SIG-M5 treated with dmso at 0.1 percent for 504 hours (cell line): ENCODE data around the gene NEDD8.

Experiments used
- DNase-seq: peaks from one replicate; lab custom pipeline; 2025; ENCODE audit not compliant: unreplicated experiment; lab: John Stamatoyannopoulos, UW

NEDD8 gene

GRCh38 chr14:24232121-24232644, at the start of gene NEDD8:
Gene NEDD8 (minus strand): TSS chr14:24232367. CDS start chr14:24232267, 100 bp downstream.
- peak; percentile 94 for DNase-seq

- DNase-seq: no peak
These were observed 49.5 kb upstream of the NEDD8 start for GRCh38 chr14:24281636-24282035.

GRCh38 chr14:24280797-24281460, 48.8 kb upstream of the NEDD8 start:
- no peak for DNase-seq

GRCh38 chr14:24279301-24280186, 47.4 kb upstream of the NEDD8 start:
- peak; percentile 15 for DNase-seq

- no peak for DNase-seq
These were observed 46.3 kb upstream of the NEDD8 start for GRCh38 chr14:24278424-24278823.

GRCh38 chr14:24277606-24278321, 45.6 kb upstream of the NEDD8 start:
- peak; percentile 85 for DNase-seq

GRCh38 chr14:24277071-24277470, 44.9 kb upstream of the NEDD8 start:
- no peak for DNase-seq

- peak; percentile 84 for DNase-seq
These were observed 42.0 kb upstream of the NEDD8 start for GRCh38 chr14:24274101-24274543.

- no peak for DNase-seq
These were observed 41.3 kb upstream of the NEDD8 start for GRCh38 chr14:24273422-24273998.

GRCh38 chr14:24272467-24272866, 40.3 kb upstream of the NEDD8 start:
- DNase-seq: no peak

GRCh38 chr14:24271834-24272263, 39.7 kb upstream of the NEDD8 start:
- DNase-seq: no peak

- peak; percentile 86 for DNase-seq
These were observed 39.1 kb upstream of the NEDD8 start, which contains the start of gene RABGGTA for GRCh38 chr14:24271134-24271833. Gene RABGGTA (minus strand): TSS chr14:24271597. CDS start chr14:24271115, 482 bp downstream.

- no peak for DNase-seq
These were observed 38.5 kb upstream of the NEDD8 start for GRCh38 chr14:24270537-24271133.

- DNase-seq: no peak
These were observed 37.9 kb upstream of the NEDD8 start for GRCh38 chr14:24269910-24270536.

GRCh38 chr14:24269368-24269767, 37.2 kb upstream of the NEDD8 start:
- no peak for DNase-seq

GRCh38 chr14:24268225-24268624, 36.1 kb upstream of the NEDD8 start:
- DNase-seq: no peak

- no peak for DNase-seq
These were observed 35.3 kb upstream of the NEDD8 start for GRCh38 chr14:24267516-24267915.

GRCh38 chr14:24266344-24267244, 34.4 kb upstream of the NEDD8 start:
- no peak for DNase-seq
